Femur (tissue), 1 donor: ENCODE measurements around the gene ULK4.

Experiments
- DNase-seq: peaks from one replicate; pipeline ENCODE4 v3.0.0-alpha.2; 2017

The ULK4 gene

GRCh38 chr3:41424543-41425300, 537.2 kb downstream of the ULK4 start:
- no peak for DNase-seq

GRCh38 chr3:41419809-41420208, 542.1 kb downstream of the ULK4 start:
- no peak for DNase-seq

- no peak for DNase-seq
Observed at GRCh38 chr3:41418961-41419691, 542.8 kb downstream of the ULK4 start.

- DNase-seq = no peak
Observed at GRCh38 chr3:41417574-41417973, 544.3 kb downstream of the ULK4 start.

GRCh38 chr3:41411065-41411464, 550.8 kb downstream of the ULK4 start:
- no peak for DNase-seq

GRCh38 chr3:41405466-41405865, 556.4 kb downstream of the ULK4 start:
- no peak for DNase-seq

- no peak for DNase-seq
Observed at GRCh38 chr3:41404582-41404981, 557.3 kb downstream of the ULK4 start.

- DNase-seq = no peak
Observed at GRCh38 chr3:41394896-41395295, 567.0 kb downstream of the ULK4 start.

- peak; percentile 33 for DNase-seq
Observed at GRCh38 chr3:41370765-41371535, 591.0 kb downstream of the ULK4 start.

- DNase-seq = no peak
Observed at GRCh38 chr3:41370307-41370706, 591.6 kb downstream of the ULK4 start.

GRCh38 chr3:41369838-41370237, 592.1 kb downstream of the ULK4 start:
- no peak for DNase-seq

GRCh38 chr3:41365973-41366372, 595.9 kb downstream of the ULK4 start:
- no peak for DNase-seq

- DNase-seq = no peak
Observed at GRCh38 chr3:41364736-41365135, 597.2 kb downstream of the ULK4 start.

GRCh38 chr3:41363830-41364523, 597.9 kb downstream of the ULK4 start:
- DNase-seq = no peak

- peak; percentile 27 for DNase-seq
Observed at GRCh38 chr3:41362638-41363559, 599.0 kb downstream of the ULK4 start.

GRCh38 chr3:41357271-41357670, 604.6 kb downstream of the ULK4 start:
- peak; percentile 30 for DNase-seq

GRCh38 chr3:41356775-41357174, 605.1 kb downstream of the ULK4 start:
- DNase-seq = no peak

- no peak for DNase-seq
Observed at GRCh38 chr3:41352510-41352909, 609.4 kb downstream of the ULK4 start.

GRCh38 chr3:41350441-41350840, 611.5 kb downstream of the ULK4 start:
- no peak for DNase-seq

- no peak for DNase-seq
Observed at GRCh38 chr3:41348401-41348800, 613.5 kb downstream of the ULK4 start.

GRCh38 chr3:41346698-41347270, 615.1 kb downstream of the ULK4 start:
- DNase-seq = no peak
